Omental fat pad (tissue), 4 donors: ENCODE measurements around the gene CASP4. TPM values are rescaled to one million over a fixed set of nuclear protein-coding genes. Genes with fewer than 3 reads are reported as not detected.
A peak's percentile ranks its signal among the peaks of the same experiment; 100 is the strongest.
"Not testable (repeated sequence)": the region's sequence is repeated elsewhere in the genome, so short reads cannot be mapped to it uniquely, and the experiment has no call there.

Experiments
- ATAC-seq: fragments of 150-250 bp; one replicate; pipeline ENCODE4 v1.9.1; 2016; ENCODE audit warnings: mild to moderate bottlenecking, moderate library complexity; ENCODE audit not compliant: low FRiP score
- DNase-seq: peaks from one replicate; pipeline ENCODE4 v3.0.0-alpha.2; 2019; ENCODE audit warnings: low spot score
- total RNA-seq, 4 donors: library from RNA; depleted of rRNA; stranded (reverse); fragments of >200 nt; gene quantifications; one replicate each; pipeline ENCODE4 v1.1.0, GENCODE V29; 2016
- TF ChIP-seq, protein P1 (sequence below), 3 donors: fragments of 450-650 bp; IDR thresholded peaks; one replicate each; pipeline ENCODE4 v1.5.1; 2016 to 2017; ENCODE audit warnings: antibody characterized with exemption in 3 of 3, mild to moderate bottlenecking in 3 of 3, moderate library complexity in 2 of 3

Gene CASP4
- total RNA-seq, 4 donors from 2014 or later = 122 to 297 (median 226) TPM

DNA sequence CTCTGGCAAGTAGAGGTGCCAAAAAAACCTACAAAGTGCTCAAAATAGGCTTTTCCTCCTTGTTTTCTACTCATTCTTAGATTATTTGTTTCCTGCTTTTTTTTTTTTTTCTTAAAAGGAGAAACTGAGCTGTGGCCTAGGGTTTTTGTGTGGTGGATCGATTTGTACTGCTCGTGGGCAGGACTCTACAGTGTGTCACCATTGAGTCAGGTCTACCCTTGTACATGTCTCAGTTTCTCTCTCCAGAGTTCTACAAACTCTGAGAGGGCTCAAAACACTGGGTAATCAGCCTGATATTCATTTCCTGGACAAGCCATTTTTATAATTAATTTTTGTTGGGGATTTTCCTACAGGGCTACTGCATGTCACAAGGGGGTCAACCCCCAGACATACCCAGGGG is 5.2 kb upstream of the CASP4 start:
- TF ChIP-seq, protein P1, sequence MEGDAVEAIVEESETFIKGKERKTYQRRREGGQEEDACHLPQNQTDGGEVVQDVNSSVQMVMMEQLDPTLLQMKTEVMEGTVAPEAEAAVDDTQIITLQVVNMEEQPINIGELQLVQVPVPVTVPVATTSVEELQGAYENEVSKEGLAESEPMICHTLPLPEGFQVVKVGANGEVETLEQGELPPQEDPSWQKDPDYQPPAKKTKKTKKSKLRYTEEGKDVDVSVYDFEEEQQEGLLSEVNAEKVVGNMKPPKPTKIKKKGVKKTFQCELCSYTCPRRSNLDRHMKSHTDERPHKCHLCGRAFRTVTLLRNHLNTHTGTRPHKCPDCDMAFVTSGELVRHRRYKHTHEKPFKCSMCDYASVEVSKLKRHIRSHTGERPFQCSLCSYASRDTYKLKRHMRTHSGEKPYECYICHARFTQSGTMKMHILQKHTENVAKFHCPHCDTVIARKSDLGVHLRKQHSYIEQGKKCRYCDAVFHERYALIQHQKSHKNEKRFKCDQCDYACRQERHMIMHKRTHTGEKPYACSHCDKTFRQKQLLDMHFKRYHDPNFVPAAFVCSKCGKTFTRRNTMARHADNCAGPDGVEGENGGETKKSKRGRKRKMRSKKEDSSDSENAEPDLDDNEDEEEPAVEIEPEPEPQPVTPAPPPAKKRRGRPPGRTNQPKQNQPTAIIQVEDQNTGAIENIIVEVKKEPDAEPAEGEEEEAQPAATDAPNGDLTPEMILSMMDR (IDR thresholded peaks at IDR 0.05) = no peak
- ATAC-seq (no peak), DNase-seq (no peak)

DNA sequence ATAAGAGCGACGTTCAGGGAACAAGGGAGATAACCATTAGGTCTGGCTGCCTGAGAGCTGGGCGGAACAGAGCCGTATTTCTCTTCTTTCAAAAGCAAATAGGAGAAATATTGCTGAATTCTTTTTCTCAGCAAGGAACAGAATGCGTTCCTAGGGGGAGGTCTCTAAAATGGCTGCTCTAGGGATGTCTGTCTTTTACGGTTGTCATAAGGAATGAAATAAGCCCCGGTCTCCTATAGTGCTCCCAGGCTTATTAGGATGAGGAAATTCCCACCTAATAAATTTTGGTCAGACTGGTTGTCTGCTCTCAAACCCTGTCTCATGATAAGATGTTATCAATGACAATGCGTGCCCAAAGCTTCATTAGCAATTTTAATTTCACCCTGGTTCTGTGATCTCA is 4.5 kb upstream of the CASP4 start:
- ATAC-seq, DNase-seq: not testable (repeated sequence)

DNA sequence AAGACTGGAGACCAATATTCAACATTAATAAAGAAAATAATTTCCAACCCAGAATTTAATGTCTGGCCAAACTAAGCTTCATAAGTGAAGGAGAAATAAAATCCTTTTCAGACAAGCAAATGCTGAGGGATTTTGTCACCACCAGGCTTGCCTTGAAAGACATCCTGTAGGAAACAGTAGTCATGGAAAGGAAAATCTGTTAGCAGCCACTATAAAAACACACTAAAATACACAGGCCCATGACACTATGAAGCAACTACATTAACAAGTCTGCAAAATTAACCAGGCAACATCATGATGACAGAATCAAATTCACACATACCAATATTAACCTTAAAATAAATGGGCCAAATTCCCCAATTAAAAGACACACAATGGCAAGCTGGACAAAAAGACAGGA is 2.4 kb upstream of the CASP4 start:
- TF ChIP-seq, protein P1 (IDR thresholded peaks at IDR 0.05) = no peak
- DNase-seq (no peak), ATAC-seq (no peak)

DNA sequence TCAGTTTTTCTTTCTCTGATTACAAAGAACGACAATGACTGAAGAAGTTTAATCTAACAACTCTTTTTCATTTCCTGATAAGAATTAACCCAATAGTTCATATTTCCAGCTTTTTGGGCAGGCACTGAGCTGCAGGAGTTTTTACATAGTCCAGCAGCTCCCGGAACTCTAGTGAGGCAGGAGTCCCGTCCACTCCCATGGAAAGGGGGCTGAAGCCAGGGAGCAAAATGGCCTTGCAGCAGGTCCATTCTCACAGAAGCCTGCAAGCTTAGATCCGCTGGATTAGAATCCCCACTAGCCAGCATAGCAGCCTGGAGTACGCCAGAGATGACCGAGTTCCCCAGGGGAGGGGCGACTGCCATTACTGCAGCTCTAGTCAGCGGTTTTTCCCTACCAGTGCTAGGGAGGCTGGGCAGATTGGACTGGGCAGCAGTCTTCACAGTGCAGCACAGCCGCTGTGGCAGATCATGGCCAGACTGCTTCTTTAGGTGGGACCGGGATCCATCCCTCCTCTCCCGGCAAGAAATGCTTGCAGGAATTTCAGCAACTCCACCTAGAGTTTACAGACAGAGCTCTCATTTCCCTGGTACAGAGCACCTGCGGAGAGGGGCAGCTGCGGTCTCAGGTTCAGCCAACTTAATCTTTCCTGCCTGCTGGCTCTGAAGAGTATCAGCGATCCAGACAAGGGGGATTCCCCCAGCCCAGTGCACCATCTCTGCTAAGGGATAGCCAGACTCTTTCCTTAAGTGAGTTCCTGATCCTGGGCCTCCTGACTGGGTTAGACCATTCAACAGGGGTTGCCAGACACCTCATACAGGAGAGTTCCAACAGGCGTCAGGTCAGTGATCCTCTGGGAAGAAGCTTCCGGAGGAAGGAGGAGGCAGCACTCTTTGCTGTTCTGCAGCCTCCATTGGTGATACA is 742 bp upstream of the CASP4 start:
- DNase-seq = no peak

DNA sequence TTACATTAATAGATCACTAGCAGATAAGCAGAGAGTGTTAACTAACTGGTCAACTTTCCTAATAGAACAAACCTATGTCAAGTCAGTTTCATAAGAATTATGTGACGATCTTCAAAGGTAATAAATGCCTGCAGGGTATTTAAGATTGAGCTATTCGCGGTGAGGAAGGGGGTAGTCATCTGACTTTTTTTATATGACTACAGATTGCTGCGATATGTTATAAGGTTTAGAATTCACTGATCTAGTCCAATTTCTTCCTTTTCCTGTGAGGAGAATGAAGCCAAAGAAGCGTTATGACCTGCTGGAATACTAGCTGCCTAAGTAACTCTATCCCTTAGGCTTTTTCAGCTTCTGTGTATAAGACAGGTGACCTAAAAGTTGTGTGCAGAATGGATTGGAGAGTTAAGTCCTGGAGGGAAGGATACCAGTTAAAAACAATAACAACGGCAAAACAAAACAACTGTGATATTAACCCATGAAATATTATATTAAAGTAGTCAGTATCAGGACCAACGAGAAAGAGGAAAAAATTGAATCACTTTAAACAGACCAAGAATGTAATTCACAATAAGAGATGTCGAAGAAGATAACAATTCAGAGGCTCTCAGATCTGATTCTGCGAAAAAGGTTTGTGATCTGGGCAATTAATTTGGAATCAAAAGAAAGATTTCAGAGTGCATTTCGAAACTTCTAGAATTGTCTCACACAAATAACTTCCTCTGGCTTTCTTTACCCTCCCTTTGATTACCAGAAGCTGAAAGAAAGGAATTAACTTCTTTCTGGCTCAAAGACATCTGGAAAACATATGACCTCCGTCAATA is 630 bp downstream of the CASP4 start:
- TF ChIP-seq, protein P1 (IDR thresholded peaks at IDR 0.05) = no peak
- ATAC-seq (no peak), DNase-seq (no peak)

More for the DNA sequence above, 742 bp upstream of the CASP4 start:
- ATAC-seq = peak; percentile 53
- TF ChIP-seq, protein P1 (IDR thresholded peaks at IDR 0.05) = no peak

DNA sequence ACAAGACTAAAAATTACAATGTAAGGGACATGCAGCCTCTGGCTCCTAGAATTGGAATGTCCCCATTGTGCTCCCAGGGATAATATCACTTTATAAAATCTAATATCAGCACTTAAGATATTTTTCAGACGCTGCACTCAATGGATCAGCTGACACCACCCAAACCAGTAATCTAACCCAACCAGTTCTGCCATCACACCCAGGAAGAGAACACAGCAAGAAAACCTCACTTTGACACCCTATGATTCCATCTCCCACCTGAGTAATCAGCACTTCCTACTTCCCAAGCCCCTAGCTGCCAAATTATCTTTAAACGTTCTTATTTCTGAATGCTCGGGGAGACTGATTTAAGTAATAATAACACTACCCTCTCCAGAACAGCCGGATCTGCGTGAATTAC is 2.6 kb downstream of the CASP4 start:
- TF ChIP-seq, protein P1 (IDR thresholded peaks at IDR 0.05) = no peak
- no peak for ATAC-seq
- no peak for DNase-seq

DNA sequence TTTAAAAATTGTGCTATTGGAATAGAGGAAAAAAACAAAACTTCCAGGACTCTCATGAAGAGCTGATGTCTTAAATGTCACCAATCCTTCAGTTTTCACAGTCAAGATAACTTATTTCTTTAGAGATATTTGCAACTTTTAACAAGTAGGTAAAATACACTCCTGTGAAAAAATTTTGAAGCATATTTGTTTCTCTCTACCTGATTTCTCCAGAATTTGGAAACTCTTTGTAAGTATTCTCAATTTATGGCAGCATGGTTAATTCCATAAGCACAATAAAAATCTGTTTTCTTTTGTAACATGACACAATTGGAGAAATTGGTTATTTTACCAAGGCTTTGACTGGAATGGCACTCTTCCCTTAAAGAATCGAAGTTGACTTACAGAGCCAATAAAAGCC is 4.1 kb downstream of the CASP4 start:
- TF ChIP-seq, protein P1 (IDR thresholded peaks at IDR 0.05) = no peak
- no peak for ATAC-seq
- DNase-seq = no peak
